Frontal cortex (tissue), 4 donors: ENCODE measurements around the gene AIP. TPM values are rescaled to one million over a fixed set of nuclear protein-coding genes. Genes with fewer than 3 reads are reported as not detected.
A peak's percentile ranks its signal among the peaks of the same experiment; 100 is the strongest.

ENCODE experiments used
- DNase-seq, 2 donors: peaks; one replicate each; pipeline ENCODE4 v3.0.0; 2012; ENCODE audit warnings: low spot score in 2 of 2
- FAIRE-seq: peaks from 2 replicates; lab custom pipeline; 2012; peaks lifted over from hg19 to GRCh38; lab: Jason Lieb, UNC
- total RNA-seq: library from RNA; depleted of rRNA; stranded (reverse); fragments of >200 nt; gene quantifications from one replicate; pipeline ENCODE4 v1.2.3, GENCODE V29; 2014
- donor health status: control.
- donor health status: control.
- donor health status: control.

Gene AIP
- 89.3 TPM for total RNA-seq

DNA sequence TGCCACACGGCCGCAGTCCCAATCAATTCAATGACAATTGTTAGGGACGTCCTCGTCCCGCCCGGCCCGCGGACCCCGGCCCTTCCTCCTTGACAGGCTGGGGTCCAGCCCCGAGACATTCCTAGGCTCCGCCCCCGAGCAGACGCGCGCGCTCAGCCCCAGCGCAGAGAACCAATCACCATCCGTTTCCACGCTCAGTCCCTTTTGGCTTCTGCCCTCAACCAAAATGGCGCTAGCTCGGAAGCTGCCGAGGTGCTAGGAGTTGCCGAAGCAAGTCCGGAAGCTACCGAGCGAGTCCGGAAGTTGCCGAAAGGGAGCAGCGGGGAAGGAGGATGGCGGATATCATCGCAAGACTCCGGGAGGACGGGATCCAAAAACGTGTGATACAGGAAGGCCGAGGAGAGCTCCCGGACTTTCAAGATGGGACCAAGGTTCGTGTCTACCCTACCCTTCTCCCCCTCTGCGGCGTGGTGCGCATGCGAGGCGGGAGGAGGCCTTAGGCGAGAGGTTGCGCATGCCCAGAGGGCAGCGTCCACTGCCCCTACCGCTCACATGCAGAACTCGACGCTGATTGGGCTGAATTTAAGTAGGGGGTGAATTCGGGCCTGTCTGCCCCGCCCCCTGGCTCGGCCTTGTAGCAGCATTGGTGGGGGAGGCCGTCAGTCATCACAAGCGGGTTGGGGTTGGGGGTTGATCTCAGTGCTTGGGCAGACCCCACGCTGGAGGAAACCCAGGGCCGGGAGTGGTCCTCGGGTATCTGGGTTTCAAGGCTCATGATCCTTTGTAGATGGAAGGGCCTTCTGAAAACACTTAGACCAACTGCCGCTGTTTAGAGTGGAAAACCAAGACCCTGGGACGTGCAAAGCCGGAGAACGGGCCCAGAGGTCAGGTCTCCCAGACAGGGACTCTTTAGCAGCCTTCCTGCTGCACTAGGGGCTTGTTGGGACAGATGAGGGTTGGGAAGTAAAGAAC is at the start of gene AIP:
Gene AIP, plus strand, starts transcription at position 200 of the 972 bp plus-strand sequence. Its CDS starts 133 bp downstream, at position 333.
- no peak for FAIRE-seq

DNA sequence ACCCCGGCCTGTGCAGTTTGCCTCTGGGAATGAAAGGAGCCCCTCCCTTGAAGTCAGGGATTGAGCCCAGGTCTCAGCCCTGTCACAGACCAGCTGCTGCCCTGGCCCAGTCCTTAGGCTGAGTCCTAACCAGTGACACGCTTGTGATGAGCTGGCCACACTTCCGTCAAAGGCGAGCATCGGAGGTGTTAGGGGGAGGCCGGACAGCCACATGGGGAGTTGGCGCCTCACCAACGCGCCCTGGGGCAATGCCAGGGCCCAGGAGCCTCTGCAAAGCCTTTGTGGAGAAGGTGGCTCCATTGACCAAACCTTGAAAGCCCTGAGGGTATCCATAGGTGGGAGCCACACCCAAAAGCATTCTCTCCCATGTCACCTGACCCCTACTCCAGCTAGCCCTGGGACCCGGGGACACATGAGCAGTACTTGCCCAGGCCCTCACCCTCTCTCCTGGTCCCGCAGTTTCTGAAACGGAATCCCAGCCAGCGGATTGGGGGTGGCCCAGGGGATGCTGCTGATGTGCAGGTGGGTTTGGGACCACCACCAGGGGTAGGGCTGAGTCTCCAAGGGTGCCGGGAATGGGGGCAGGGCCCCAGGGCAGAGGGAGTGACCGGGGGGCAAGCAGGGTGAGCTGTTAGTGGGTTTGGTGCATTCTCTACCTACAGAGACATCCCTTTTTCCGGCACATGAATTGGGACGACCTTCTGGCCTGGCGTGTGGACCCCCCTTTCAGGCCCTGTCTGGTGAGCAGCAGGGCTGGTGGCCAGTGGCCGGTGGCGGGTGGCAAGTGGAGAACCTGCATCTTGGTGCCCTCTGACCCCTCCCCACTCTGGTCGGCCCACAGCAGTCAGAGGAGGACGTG is 49.1 kb upstream of the AIP start:
- DNase-seq: no peak
- FAIRE-seq: no peak

More for the DNA sequence above, at the start of gene AIP:
- peak; percentile 95 to 97 for DNase-seq

DNA sequence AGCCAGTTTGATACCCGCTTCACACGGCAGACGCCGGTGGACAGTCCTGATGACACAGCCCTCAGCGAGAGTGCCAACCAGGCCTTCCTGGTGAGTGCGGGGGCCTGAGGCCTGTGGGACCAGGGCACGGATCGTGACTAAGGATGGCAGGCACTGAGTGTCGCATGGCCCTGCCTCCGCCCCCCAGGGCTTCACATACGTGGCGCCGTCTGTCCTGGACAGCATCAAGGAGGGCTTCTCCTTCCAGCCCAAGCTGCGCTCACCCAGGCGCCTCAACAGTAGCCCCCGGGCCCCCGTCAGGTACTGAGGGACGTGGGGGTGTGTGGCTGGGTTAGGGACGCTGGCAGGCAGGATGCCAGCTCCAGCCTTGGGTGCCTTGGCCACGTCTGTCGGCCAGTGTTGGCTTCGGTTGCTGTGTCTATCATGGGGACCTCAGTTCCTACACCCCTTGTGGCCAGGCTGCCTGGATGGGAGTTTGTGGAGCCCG is 48.4 kb upstream of the AIP start:
- FAIRE-seq (no peak), DNase-seq (no peak)

DNA sequence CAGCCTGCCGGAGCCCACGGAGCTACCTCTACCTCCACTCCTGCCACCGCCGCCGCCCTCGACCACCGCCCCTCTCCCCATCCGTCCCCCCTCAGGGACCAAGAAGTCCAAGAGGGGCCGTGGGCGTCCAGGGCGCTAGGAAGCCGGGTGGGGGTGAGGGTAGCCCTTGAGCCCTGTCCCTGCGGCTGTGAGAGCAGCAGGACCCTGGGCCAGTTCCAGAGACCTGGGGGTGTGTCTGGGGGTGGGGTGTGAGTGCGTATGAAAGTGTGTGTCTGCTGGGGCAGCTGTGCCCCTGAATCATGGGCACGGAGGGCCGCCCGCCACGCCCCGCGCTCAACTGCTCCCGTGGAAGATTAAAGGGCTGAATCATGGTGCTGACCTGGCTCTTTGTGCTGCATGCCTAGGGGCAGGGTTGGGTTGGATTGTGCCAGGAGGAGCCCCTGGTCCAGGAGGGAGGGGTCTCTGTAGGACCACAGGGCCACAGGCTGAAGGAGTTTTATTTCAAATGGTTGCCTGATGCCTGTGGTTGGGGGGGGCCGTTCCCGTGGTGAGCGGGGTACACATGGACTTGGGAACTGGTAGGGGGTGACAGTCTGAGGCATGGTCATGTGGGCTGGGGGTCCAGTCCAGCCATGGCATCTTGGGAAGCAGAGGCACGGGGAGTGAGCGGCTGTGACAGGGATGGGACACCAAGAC is 47.6 kb upstream of the AIP start:
- FAIRE-seq: no peak

DNA sequence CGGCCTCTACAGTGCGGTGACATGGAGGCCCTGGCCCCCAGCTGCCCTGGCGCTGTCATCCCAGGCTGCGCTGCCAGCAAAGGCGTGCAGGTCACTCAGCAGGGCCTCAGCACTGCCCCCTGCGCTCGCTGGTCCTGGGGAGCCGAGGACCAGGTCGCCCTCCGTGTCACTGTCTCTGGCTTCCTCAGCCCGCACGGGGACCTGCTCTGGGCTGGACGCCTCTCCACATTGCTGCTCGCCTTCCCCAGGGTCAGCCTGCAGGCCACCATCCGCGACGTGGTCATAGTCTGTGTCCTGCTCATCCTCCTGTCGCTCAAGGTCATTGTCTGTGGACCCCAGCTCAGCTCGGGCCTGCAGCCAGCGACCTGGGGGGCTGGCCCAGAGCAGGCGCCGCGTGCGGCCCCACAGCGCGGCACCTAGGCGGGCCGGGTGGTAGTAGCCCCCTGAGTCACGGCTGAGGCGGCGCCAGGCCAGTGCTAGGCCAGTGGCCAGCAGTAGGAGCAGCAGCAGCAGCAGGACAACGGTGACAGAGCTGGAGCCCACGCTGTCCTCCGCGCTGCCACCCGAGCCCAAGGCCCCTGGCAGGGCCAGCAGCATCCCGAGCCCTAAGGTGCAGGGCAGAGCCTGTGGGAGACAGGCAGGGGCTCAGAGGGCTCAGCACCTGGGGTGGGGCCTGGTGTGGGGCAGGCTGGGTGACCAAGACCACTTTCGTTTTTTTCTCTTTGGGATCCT is 46.9 kb upstream of the AIP start:
- FAIRE-seq: no peak

More for the DNA sequence above, 47.6 kb upstream of the AIP start:
- DNase-seq: no peak

DNA sequence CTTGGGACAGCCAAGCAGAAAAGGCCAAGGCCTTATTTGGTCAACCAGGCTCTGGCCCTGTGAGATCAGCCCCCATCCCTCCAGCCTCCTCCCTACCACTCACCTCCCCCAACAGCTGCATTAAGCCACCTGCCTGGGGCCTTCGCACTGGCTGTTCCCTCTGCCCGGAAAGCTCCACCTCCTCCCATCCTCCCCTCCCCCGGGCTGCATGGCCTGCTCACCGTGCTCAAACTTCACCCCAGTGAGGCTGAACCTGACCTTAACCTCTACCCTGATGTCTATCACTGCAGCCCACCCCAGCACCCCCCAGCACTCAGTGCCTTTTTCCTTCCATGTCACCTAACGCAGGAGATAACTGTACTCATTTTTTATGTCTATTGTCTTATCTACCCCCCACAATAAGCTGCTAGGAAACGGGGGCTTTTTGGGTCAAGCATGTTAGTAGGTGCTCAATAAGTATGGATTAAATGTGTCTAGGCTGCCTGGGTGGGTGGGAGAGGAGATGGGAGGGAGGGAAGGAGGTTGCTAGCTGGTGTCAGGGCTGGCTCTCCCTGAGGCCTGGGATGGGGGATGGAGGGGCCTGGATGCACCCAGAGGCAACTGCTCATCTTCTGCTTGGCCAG is 46.3 kb upstream of the AIP start:
- DNase-seq (no peak), FAIRE-seq (no peak)

More for the DNA sequence above, 46.9 kb upstream of the AIP start:
- no peak for DNase-seq

DNA sequence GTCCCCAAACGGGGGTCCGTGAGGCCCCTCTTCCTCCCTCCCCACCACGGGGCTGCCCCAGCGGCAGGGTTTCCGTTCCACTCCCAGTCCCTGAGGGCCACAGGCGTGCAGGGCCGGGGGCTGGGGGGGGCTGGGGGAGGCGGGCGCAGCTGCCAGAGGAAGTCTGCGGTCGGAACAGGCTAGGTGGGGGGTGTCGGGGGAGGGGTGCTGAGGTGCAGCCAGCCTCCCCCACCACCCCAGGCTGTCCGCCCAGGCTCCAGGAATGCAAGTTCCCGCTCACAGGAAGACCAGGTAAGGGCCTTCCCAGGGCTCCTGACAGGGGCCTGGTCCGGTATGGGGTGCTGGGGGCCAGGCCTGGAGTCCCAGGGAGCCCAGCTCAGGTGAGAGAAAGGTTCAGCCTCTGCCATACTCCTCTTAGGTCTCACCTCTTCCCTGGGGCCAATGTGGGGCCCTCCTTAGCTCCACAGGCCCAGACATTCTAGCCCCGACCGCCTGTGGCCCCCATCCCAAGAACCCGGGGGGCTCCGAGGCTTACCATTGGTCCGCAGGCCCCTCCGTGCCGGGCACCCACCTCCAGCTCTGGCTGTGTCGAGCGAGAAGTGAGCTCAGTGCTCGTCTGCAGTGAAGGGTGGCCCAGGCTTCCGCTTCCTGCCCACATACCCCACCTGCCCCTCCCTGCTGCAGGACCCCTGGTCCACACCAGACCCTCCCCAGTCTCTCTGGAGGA is 45.6 kb upstream of the AIP start, which contains the start of gene PTPRCAP:
Gene PTPRCAP, minus strand, starts transcription at position 601 of the 727 bp plus-strand sequence. Its CDS starts 63 bp downstream, at position 538.
- FAIRE-seq (no peak), DNase-seq (no peak)

DNA sequence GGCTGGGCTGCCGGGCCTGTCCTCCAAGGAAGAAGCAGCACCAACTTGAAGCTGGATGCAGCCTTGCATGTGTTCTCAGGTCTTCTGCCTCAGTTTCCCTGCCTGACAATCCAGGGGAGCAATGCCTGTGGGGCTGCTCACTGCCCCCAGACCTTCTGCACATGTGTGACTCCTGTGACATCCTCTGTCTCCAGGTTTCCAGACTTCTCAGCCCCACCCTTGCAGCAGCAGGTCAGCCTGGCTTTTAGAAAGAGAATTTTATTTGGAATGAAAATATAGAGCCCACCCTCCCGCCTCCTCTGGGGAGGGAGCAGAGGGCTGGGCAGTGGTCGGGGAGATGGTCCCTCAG is 45.0 kb upstream of the AIP start:
- FAIRE-seq: no peak
- no peak for DNase-seq

DNA sequence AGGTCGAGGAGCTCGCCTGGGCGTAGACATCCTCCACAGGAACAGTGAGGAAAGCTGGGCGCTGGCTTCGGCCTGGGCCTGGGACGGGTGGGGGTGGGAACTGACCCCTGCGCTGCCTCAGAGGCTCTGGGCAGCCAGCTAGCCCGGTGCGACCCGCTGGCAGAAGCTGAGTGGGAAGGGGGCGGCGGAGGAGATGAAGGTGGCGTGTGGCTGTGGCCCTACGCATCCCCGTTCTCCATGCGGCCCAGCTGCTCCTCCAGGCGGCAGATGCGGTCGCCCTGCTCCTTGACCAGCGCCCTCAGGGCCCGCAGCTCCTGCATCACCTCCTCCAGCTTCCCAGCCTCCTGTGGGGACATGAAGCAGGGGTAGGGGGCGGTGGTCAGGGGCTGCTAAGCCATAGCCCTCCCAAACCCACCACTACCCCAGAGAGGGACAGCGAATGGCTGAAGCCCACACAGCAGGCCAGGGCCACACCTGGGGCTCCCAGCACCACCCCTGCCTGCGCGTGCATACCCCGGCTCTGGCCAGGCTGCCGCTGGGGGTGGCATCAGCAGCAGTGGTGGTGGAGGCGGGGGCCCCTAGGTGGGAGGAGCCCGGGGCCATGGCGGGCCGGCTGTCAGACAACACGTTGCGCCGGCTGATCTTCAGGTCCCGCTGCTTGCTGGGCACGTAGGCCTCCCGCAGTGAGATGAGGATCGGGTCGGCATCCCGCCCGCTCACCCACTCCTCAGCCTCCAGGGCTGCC is 44.5 kb upstream of the AIP start:
- DNase-seq (no peak), FAIRE-seq (no peak)

DNA sequence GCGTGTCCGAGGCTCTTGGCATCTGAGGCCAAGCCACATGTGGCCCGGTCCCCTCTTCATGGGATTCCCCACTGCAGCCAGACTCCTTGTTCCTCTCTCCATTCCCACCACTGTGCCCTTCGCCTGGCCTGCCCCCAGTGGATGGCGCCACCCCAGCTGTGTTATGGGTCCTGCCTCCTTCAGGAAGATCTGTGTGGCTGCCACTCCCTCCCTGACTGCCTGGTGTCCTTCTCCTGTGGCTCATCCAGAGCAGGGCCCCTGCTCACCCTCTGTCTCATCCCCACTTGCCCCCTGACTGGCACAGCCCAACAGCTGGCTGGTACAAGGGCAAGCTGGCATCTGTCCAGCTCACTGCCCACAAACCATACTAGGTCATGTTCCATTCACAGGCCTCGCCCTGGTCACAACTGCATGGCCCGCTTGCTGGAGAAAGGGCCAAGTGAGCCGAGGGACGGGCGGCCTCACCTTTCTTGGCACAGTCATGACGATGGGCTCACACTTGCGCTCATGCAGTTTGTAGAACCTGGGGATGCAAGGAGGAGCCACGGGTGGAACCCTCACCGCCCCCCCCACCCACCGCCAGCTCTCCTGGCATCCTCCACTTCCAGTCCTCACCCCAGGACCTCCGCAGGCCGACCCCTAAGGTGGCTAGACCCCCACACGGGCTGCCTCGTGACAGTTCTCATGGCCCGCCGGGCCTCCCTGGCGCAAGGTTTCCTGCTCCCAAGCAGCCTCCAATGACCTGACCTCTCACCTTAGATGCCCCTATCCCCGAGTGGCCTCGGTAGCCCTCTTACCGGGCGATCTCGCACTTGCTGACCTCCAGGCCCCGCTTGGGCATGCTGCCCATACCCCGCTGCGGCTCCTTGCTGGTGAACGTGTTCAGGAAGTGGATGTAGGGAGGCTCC is 43.3 kb upstream of the AIP start:
- DNase-seq (no peak), FAIRE-seq (no peak)

DNA sequence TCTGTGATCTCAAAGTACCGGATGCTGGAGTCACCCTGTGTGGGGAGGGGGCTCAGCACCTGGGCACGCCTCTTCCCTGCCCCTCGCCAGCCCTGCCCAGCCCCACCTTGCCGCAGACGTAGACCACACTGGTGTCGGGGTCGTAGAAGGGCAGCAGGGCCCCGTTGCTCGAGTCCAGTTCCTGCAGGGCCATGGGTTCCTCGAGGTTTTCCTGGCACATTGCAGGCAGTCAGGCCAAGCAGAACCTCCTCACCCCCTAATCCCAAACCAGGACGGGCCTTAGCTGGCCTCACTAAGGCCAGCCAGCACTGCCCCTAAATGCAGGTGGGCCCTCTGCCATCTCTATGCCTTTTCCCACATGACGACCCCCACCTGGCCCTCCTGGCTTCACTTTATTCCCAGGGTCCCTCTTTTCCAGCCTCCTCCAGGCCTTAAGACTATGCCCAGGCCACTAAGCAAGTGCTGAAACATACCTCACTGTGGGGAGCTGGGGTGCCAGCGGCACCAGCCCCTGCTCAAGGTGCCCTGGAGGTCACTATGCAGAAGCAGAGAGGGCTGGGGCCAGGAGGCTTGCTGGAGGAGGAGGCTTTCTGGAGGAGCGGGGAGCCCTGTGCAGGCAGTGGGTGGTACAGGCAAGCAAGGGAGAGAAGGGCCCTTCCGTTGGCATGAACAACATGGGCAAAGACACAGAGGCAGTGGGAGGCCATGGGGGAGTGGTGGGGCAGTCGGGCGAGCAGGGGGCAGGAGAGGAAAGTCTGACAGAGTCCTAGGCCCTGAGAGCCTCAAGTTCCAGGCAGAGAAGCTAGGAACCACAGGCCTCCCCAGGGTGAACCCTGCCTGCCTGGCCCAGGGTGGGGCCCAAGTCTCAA is 42.4 kb upstream of the AIP start:
- FAIRE-seq (no peak), DNase-seq (no peak)

DNA sequence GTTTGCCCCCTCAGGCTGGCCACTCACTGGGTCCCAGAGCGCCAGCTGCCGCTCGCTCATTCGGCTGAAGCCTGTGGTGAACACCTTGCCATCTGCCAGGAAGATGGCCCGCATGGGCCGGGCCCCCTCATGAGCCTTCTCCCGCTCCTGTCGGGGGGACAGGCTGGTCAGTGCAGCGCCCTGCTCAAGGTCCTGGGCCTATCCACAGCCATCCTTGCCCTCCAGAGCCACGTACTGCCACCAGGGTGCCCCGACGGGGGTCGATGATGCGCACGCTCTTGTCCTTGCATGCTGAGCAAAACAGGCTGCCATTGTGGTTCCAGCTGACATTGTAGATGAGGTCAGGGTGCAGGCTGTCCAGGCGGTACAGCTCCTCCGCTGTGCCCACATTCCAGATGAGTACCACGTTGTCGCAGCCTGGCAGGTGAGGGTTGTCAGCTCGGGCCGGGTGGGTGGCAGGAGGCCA is 41.7 kb upstream of the AIP start:
- FAIRE-seq: no peak
- DNase-seq: no peak

DNA sequence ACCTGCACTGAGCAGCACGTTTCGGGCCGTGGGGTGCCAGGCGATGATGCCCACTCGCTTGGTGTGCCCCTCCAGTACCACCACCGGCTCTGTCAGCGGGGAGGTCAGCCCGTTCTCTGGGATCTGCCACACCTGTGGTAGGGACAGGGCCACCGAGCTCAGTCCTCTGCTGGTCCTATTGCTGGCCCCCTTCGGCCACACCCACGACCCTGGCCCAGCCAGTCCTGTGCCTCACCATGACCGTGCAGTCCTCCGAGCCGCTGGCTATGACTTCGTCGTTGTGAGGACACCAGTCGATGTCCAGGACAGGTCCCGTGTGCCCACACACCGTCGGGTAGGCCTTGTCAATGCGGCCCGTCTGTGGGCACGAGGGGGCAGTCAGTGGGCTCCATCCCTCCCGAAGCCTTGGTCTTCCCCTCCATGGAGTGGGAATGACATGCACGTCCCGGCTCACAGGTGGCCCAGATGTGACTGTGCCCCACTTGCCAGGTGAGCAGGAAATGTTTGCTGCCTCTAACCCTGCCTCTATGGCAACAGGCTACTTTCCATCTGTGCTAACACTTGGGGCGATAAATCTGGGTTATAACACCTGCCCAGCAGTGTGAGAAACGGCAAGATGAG is 41.0 kb upstream of the AIP start:
- FAIRE-seq (no peak), DNase-seq (no peak)

DNA sequence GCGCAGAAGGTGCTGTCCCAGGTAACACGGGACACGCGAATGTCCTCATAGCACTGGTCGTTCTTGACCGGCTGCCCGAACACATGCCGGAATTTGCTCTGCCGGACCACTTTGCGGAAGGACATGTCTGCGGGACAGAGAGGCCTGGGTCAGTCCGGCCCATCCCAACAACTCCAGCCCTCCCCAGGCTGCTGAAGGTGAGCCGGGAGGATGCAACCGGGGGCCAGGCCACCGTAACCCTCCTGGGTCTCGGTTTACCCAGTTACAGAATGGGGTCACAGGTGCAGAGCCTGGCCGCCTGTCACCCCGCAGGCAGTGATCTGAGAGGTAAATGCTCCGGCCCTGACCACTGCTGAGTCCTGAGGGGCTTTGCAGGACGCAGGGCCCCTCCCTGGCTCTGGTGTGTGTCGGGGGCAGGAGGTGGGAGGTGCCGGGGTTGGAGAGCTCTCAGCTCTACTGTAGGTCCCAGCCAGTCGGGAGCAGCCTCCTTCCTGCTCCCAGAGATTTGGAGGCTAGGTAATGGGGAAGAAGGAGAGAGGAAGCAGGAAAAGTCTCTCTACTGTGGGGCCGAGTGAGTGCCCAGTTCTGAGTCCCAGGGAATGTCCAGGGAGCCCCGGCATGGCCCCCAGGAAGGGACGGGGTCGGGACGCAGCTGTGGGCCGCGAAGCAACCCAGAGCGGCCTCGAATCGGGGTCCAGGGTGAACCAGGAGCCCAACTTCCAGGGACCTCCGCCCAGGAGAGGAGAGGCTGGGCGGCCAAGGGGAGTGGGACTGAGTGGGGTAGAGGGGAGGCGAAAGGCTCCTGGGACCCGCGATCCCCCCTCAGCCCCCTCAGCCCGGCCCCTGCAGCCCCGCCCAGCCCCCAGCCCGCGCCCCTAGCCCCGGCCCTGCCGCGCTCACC is 40.1 kb upstream of the AIP start:
- FAIRE-seq (no peak), DNase-seq (no peak)
